Measurements from ENCODE around the gene RSPO4. TPM values are rescaled to one million over a fixed set of nuclear protein-coding genes. Genes with fewer than 3 reads are reported as not detected.

Gene RSPO4
- total RNA-seq (2021; fragmentation: NEBNext Ultra II Directional; extraction: Animal tissue kit (Norgen Biotek cat#: 25700)) (5.1 and 6.4 TPM in 2 replicates), polyA plus RNA-seq (2011; rRNA removed) (3.4 and 5.9 TPM in 2 replicates), polyA minus RNA-seq (2011; rRNA and poly(A)+ RNA removed) (1.1 and 1.2 TPM in 2 replicates)
- polyA plus RNA-seq (2011; cell fraction: cytosol; rRNA removed), result 3.3 TPM
- 18.4 TPM for polyA plus RNA-seq (2011; cell fraction: nucleus; rRNA removed)
- 4.3 to 10.2 TPM (median 7.7 TPM) in 4 replicates for polyA plus RNA-seq (2012, experiment 1 of 2)
- 5.2 TPM for polyA plus RNA-seq (2012, experiment 2 of 2)
- 4.7 TPM for polyA plus RNA-seq (2013, experiment 1 of 2)
- polyA plus RNA-seq (2013, experiment 2 of 2), result 4.8 TPM
- 1.1 TPM for polyA minus RNA-seq (2011; cell fraction: cytosol; rRNA and poly(A)+ RNA removed)
- polyA minus RNA-seq (2011; cell fraction: nucleus; rRNA and poly(A)+ RNA removed), result 2.2 TPM
- long read RNA-seq, experiment 1, partial matches to known transcripts, result 0 of 3 reads
- long read RNA-seq, experiment 1, other reads (novel, unspliced or antisense), result 3 of 3 reads
- long read RNA-seq, experiment 2, result 0 reads

GRCh38 chr20:1001911-1002681 lies at the start of gene RSPO4:
Gene RSPO4, minus strand, starts transcription at chr20:1002311. Its CDS starts 147 bp downstream, at chr20:1002164.
- POLR2A ChIA-PET (ENCODE audit: partially characterized antibody), result no interaction called here
- Histone ChIP-seq H2BK20ac (ENCODE audit: low read length) (no peak within 1 kb of the TSS), H3K9me3 (ENCODE audit: insufficient read depth in 2 of 2, low read depth in 1 of 2, low read length in 1 of 2) (no peaks in the 10 kb centered on the region), H2BK5ac (ENCODE audit: low read depth, low read length) (no peak within 1 kb of the TSS; the same call in 1 of the 2 replicates), H4K20me1 (replicated peaks in 1 of 2; ENCODE audit: control insufficient read depth in 1 of 2, insufficient read depth in 2 of 2, low read length in 2 of 2) (peaks cover 0 to 2% of the 10 kb centered on the region in 2 experiments), H3K23ac (ENCODE audit: insufficient read length) (no peak within 1 kb of the TSS), H3K27me3 (replicated peaks in 1 of 4; ENCODE audit: control insufficient read depth in 3 of 4, extremely low read depth in 1 of 4, insufficient read depth in 3 of 4, low read length in 3 of 4) (peaks cover 4 to 29% (median 20%) of the 10 kb centered on the region in 4 experiments), H3K23me2 (ENCODE audit: low read depth, low read length) (peaks cover 5% of the 10 kb centered on the region; the same call in 1 of the 2 replicates), H3K4me1 (replicated peaks in 1 of 4; ENCODE audit: control insufficient read depth in 3 of 4, insufficient read depth in 4 of 4, low read length in 3 of 4) (peaks cover 0 to 12% (median 4%) of the 10 kb centered on the region in 4 experiments; a peak in 5 of 7 replicates), H3K36me3 (ENCODE audit: control insufficient read depth in 2 of 4, insufficient read depth in 4 of 4, low read length in 3 of 4) (no peaks in the 10 kb centered on the region), H3K79me2 (ENCODE audit: control insufficient read depth in 1 of 2, insufficient read depth in 2 of 2, low read length in 2 of 2) (no peaks in the 10 kb centered on the region), H4K5ac (ENCODE audit: insufficient read length, low read depth, low read length) (no peak within 1 kb of the TSS), H3K9ac (replicated peaks in 1 of 4; ENCODE audit: extremely low read depth in 1 of 4, low read depth in 3 of 4, low read length in 3 of 4) (peak within 1 kb of the TSS in 2 of 4 experiments; percentile 29 to 46; a peak in 3 of 7 replicates), H3K4me2 (ENCODE audit: insufficient read depth in 1 of 2, low read depth in 2 of 2, low read length in 2 of 2) (peak within 1 kb of the TSS; percentile 84 to 92), H3K79me1 (ENCODE audit: low read depth, low read length) (no peaks in the 10 kb centered on the region), H3K56ac (replicated peaks; ENCODE audit: insufficient read length, low read depth, low read length) (no peak within 1 kb of the TSS), H2AK5ac (ENCODE audit: low read depth, low read length) (no peak within 1 kb of the TSS; the same call in 1 of the 2 replicates), H3K14ac (ENCODE audit: insufficient read length) (no peak within 1 kb of the TSS), H3K4me3 (ENCODE audit: extremely low read depth in 1 of 4, insufficient read depth in 2 of 4, low read depth in 3 of 4, low read length in 4 of 4) (peak within 1 kb of the TSS; percentile 37 to 69 (median 39)), H2AFZ (ENCODE audit: low read length) (peak within 1 kb of the TSS; percentile 84), H3K4ac (replicated peaks; ENCODE audit: insufficient read length, low read depth, low read length) (no peak within 1 kb of the TSS), H3K18ac (ENCODE audit: extremely low read depth, low read length) (peak within 1 kb of the TSS; percentile 90), H3K27ac (ENCODE audit: low read depth, low read length) (no peak within 1 kb of the TSS), H2BK15ac (ENCODE audit: low read length) (0 out of 2 replicates have a peak within 1 kb of the TSS, but pooled peaks have one; percentile 61), H2BK12ac (ENCODE audit: low read depth, low read length) (no peak within 1 kb of the TSS), H2BK120ac (replicated peaks; ENCODE audit: low read depth, low read length) (no peak within 1 kb of the TSS), H4K91ac (replicated peaks; ENCODE audit: insufficient read length, low read length) (peak within 1 kb of the TSS; percentile 34), H4K8ac (ENCODE audit: extremely low read depth, insufficient read depth, low read length) (peak within 1 kb of the TSS; percentile 76)
- FAIRE-seq (no peak), DNase-seq (ENCODE audit: low read depth in 1 of 2, low spot score in 2 of 2) (peak in 1 of 2 experiments; percentile 66)
- CTCF ChIA-PET (ENCODE audit: partially characterized antibody), result no interaction called here
- 8% methylated on average over 20 of the region's 88 CpGs; no CpG with 5 or more reads in 1 of the 2 experiments for WGBS, 2 experiments (ENCODE audit: extremely low coverage in 1 of 2, insufficient coverage in 1 of 2, insufficient read length in 1 of 2, insufficient replicate concordance in 2 of 2, low coverage in 1 of 2, low lambda C conversion rate in 2 of 2, missing lambda C conversion rate in 1 of 2)
- TF ChIP-seq SUZ12 (IDR thresholded peaks at IDR 0.05; ENCODE audit: low read length) (0 out of 2 replicates have a peak, but pooled peaks have one; percentile 9), TAF1 (IDR thresholded peaks at IDR 0.05; ENCODE audit: low read depth, low read length) (no peak), RBBP5 (IDR thresholded peaks at IDR 0.05; ENCODE audit: borderline replicate concordance, low read depth, low read length) (peak; percentile 39; the same call in 1 of the 2 replicates), FOSL1 (IDR thresholded peaks at IDR 0.05; ENCODE audit: insufficient read depth, low read depth, low read length) (no peak), CTCF (IDR thresholded peaks at IDR 0.05; ENCODE audit: control extremely low read depth in 1 of 3, insufficient read depth in 1 of 3, low read depth in 1 of 3, low read length in 3 of 3) (no peak)

Measured in H1 (cell line).